HEK293 (cell line): ENCODE data around the gene INO80.

Experiments
- CTCF ChIA-PET: fragments of 350-600 bp; formaldehyde crosslinking; extraction: SDS; loops from one replicate; lab custom pipeline; 2021; ENCODE audit warnings: antibody characterized with exemption; lab: Yijun Ruan, JAX
- POLR2A ChIA-PET: fragments of 300-600 bp; formaldehyde crosslinking; extraction: SDS; loops from one replicate; lab custom pipeline; 2020; ENCODE audit warnings: antibody characterized with exemption, inconsistent platforms; lab: Yijun Ruan, JAX
- H3K27ac ChIP-seq: fragments of 200-500 bp; sonication (Bioruptor generic); 2 replicates; pipeline ENCODE4 v1.5.1; 2014; ENCODE audit warnings: low read depth, low read length, control low read depth, inconsistent platforms; ENCODE audit errors: extremely low read depth
- H3K36me3 ChIP-seq, 2 experiments: fragments of 200-500 bp in 1 of 2; sonication (Bioruptor generic) in 1 of 2; 1 replicate in 1 of 2; 2 replicates in 1 of 2; pipeline ENCODE4 v1.5.1; 2014 to 2017; ENCODE audit warnings: inconsistent platforms in 2 of 2, low read length in 2 of 2; ENCODE audit not compliant: control insufficient read depth in 2 of 2, insufficient read depth in 1 of 2
- H3K4me1 ChIP-seq: fragments of 200-500 bp; sonication (Bioruptor generic); 2 replicates; pipeline ENCODE4 v1.5.1; 2014; ENCODE audit warnings: mild to moderate bottlenecking, low read length, inconsistent platforms; ENCODE audit not compliant: control insufficient read depth, insufficient read depth
- H3K4me3 ChIP-seq: 2 replicates; pipeline ENCODE4 v1.5.1; 2011; ENCODE audit warnings: low read depth, mild to moderate bottlenecking, control low read depth, low read length, moderate library complexity
- H3K9me3 ChIP-seq: fragments of 200-500 bp; sonication (Bioruptor generic); 2 replicates; pipeline ENCODE4 v1.5.1; 2014; ENCODE audit warnings: low read depth, low read length, inconsistent platforms; ENCODE audit not compliant: control insufficient read depth, insufficient read depth
- ATF2 ChIP-seq: fragments of 450-650 bp; formaldehyde crosslinking; IDR thresholded peaks from 2 replicates; pipeline ENCODE4 v1.5.1; 2016; ENCODE audit warnings: missing biosample characterization, missing genetic modification characterization, low read depth
- GFI1B ChIP-seq: fragments of 450-650 bp; formaldehyde crosslinking; IDR thresholded peaks from 2 replicates; pipeline ENCODE4 v1.5.1; 2016; ENCODE audit warnings: missing biosample characterization, missing genetic modification characterization
- IKZF3 ChIP-seq: fragments of 450-650 bp; IDR thresholded peaks from 2 replicates; pipeline ENCODE4 v1.5.0; 2018; ENCODE audit warnings: missing biosample characterization, mild to moderate bottlenecking, missing genetic modification characterization, moderate library complexity
- KLF16 ChIP-seq: fragments of 450-650 bp; formaldehyde crosslinking; IDR thresholded peaks from 2 replicates; pipeline ENCODE4 v1.5.1; 2017; ENCODE audit warnings: missing biosample characterization, missing genetic modification characterization
- OVOL3 ChIP-seq: fragments of 450-650 bp; formaldehyde crosslinking; IDR thresholded peaks from 2 replicates; pipeline ENCODE4 v1.5.1; 2016; ENCODE audit warnings: missing biosample characterization, missing genetic modification characterization
- SP3 ChIP-seq: fragments of 450-650 bp; formaldehyde crosslinking; IDR thresholded peaks from 2 replicates; pipeline ENCODE4 v1.5.1; 2016; ENCODE audit warnings: missing biosample characterization, missing genetic modification characterization
- ZBTB10 ChIP-seq: fragments of 450-650 bp; formaldehyde crosslinking; IDR thresholded peaks from 2 replicates; pipeline ENCODE4 v1.5.1; 2016; ENCODE audit warnings: missing biosample characterization, missing genetic modification characterization
- ZBTB26 ChIP-seq: fragments of 450-650 bp; formaldehyde crosslinking; optimal IDR thresholded peaks from 2 replicates; pipeline ENCODE3; 2016; ENCODE audit warnings: missing biosample characterization, mild to moderate bottlenecking, missing genetic modification characterization
- ZBTB7A ChIP-seq: fragments of 450-650 bp; formaldehyde crosslinking; IDR thresholded peaks from 2 replicates; pipeline ENCODE4 v1.5.1; 2016; ENCODE audit warnings: low read depth, missing biosample characterization, missing genetic modification characterization
- ZNF148 ChIP-seq: fragments of 450-650 bp; formaldehyde crosslinking; IDR thresholded peaks from 2 replicates; pipeline ENCODE4 v1.5.0; 2017; ENCODE audit warnings: missing biosample characterization, missing genetic modification characterization, borderline replicate concordance
- ZNF335 ChIP-seq: fragments of 450-650 bp; formaldehyde crosslinking; conservative IDR thresholded peaks from 2 replicates; pipeline ENCODE4 v1.5.1; 2016; ENCODE audit warnings: missing biosample characterization, missing genetic modification characterization
- ZNF473 ChIP-seq: fragments of 450-650 bp; formaldehyde crosslinking; IDR thresholded peaks from 2 replicates; pipeline ENCODE4 v1.5.1; 2017; ENCODE audit warnings: missing biosample characterization, missing genetic modification characterization
- ZNF529 ChIP-seq: fragments of 450-650 bp; formaldehyde crosslinking; IDR thresholded peaks from 2 replicates; pipeline ENCODE4 v1.5.1; 2017; ENCODE audit warnings: missing genetic modification characterization, missing biosample characterization; ENCODE audit not compliant: insufficient replicate concordance
- ZNF561 ChIP-seq: fragments of 450-650 bp; IDR thresholded peaks from 2 replicates; pipeline ENCODE4 v1.5.1; 2018; ENCODE audit warnings: missing biosample characterization, missing genetic modification characterization, borderline replicate concordance

Gene INO80

GRCh38 chr15:41116116-41116961 is at the start of gene INO80 (continued):
- TF ChIP-seq ATF2 (peak; percentile 61), ZBTB7A (peak; percentile 77; the same call in 1 of the 2 replicates), OVOL3 (tag by site-specific recombination) (no peak), IKZF3 (tag by site-specific recombination) (peak; percentile 98), ZNF148 (no peak; the same call in 1 of the 2 replicates), ZBTB26 (peak; percentile 78), KLF16 (tag by site-specific recombination) (peak; percentile 95), ZBTB10 (tag by site-specific recombination) (peak; percentile 100)
- TF ChIP-seq, all 188 proteins: peak for 53

- Histone ChIP-seq H3K36me3 (no peaks in the 10 kb centered on the region), H3K4me1 (no peaks in the 10 kb centered on the region), H3K4me3 (no peak overlapping the region), H3K9me3 (no peaks in the 10 kb centered on the region), H3K27ac (no peak overlapping the region)
- TF ChIP-seq ZNF335 (tag by site-specific recombination) (peak; percentile 48; the same call in 1 of the 2 replicates), ZNF561 (tag by site-specific recombination) (no peak)
- ChIA-PET POLR2A (no interaction called here), CTCF (interaction anchor here (0.6 to 1.1 kb wide), 3 partner anchors 23 to 267 kb away, joined by 3 to 4 read pairs (median 3); partner anchors contain the start of gene VPS18)
These were observed 45.7 kb upstream of the INO80 start for GRCh38 chr15:41161736-41162135.

- Histone ChIP-seq H3K27ac (no peak overlapping the region), H3K36me3 (no peaks in the 10 kb centered on the region), H3K4me3 (no peak overlapping the region), H3K9me3 (no peaks in the 10 kb centered on the region), H3K4me1 (no peaks in the 10 kb centered on the region)
- TF ChIP-seq ZNF473 (tag by site-specific recombination), result no peak
- no peak for TF ChIP-seq SP3 (tag by site-specific recombination)
- no peak for TF ChIP-seq ZNF529
- no peak for TF ChIP-seq GFI1B (tag by site-specific recombination)
- ChIA-PET POLR2A (no interaction called here), CTCF (interaction anchor here (0.6 to 1.1 kb wide), 2 partner anchors 23 to 233 kb away, joined by 3 to 4 read pairs; no protein-coding TSS in a partner anchor)
These were observed 45.3 kb upstream of the INO80 start for GRCh38 chr15:41161336-41161735.
